ENCODE measurements around the gene EXOC7.
"Not testable (repeated sequence)": the region's sequence is repeated elsewhere in the genome, so short reads cannot be mapped to it uniquely, and the experiment has no call there.

The EXOC7 gene

GRCh38 chr17:76079956-76080767 lies 23.4 kb downstream of the EXOC7 start:
- no peak for DNase-seq (ENCODE audit: low read depth)
- TF ChIP-seq CTCF (IDR thresholded peaks at IDR 0.05; ENCODE audit: insufficient read depth, low read depth, low read length, missing control alignments), result no peak
- no peak overlapping the region for H3K4me3 ChIP-seq (ENCODE audit: low read depth, low read length)

GRCh38 chr17:76079535-76079955 lies 24.0 kb downstream of the EXOC7 start:
- H3K4me3 ChIP-seq (ENCODE audit: low read depth, low read length), result no peak overlapping the region
- DNase-seq (ENCODE audit: low read depth), result no peak
- TF ChIP-seq CTCF (IDR thresholded peaks at IDR 0.05; ENCODE audit: insufficient read depth, low read depth, low read length, missing control alignments), result no peak

GRCh38 chr17:76078860-76079534 lies 24.6 kb downstream of the EXOC7 start, which contains the start of gene ZACN:
Gene ZACN, plus strand, starts transcription at chr17:76079182. Its CDS starts 83 bp downstream, at chr17:76079265.
- no peak within 1 kb of the TSS for H3K4me3 ChIP-seq (ENCODE audit: low read depth, low read length)
- no peak for TF ChIP-seq CTCF (IDR thresholded peaks at IDR 0.05; ENCODE audit: insufficient read depth, low read depth, low read length, missing control alignments)
- no peak for DNase-seq (ENCODE audit: low read depth)

GRCh38 chr17:76078370-76078769 lies 25.2 kb downstream of the EXOC7 start:
- DNase-seq (ENCODE audit: low read depth); H3K4me3 ChIP-seq (ENCODE audit: low read depth, low read length): not testable (repeated sequence)

- H3K4me3 ChIP-seq (ENCODE audit: low read depth, low read length), result no peak overlapping the region
- no peak for TF ChIP-seq CTCF (IDR thresholded peaks at IDR 0.05; ENCODE audit: insufficient read depth, low read depth, low read length, missing control alignments)
These were observed 25.9 kb downstream of the EXOC7 start for GRCh38 chr17:76077584-76078110.

GRCh38 chr17:76076765-76077583 lies 26.6 kb downstream of the EXOC7 start:
- no peak for DNase-seq (ENCODE audit: low read depth)
- no peak for TF ChIP-seq CTCF (IDR thresholded peaks at IDR 0.05; ENCODE audit: insufficient read depth, low read depth, low read length, missing control alignments)
- H3K4me3 ChIP-seq (ENCODE audit: low read depth, low read length), result no peak overlapping the region

More at GRCh38 chr17:76077584-76078110, 25.9 kb downstream of the EXOC7 start:
- no peak for DNase-seq (ENCODE audit: low read depth)

Measured in GM12865 (cell line).